Stimulated activated CD8-positive, alpha-beta memory T cell treated with anti-CD3 and anti-CD28 coated beads, Interleukin-12 subunit alpha, Interleukin-12 subunit beta, amount 100 ng/mL, for 4 hours (primary cell): ENCODE measurements around the gene BCAN.
"Not testable (repeated sequence)": the region's sequence is repeated elsewhere in the genome, so short reads cannot be mapped to it uniquely, and the experiment has no call there.

Experiments used
- DNase-seq: peaks from one replicate; pipeline ENCODE4 v3.0.0-alpha.2; 2020; ENCODE audit warnings: low read depth

The BCAN gene

DNA sequence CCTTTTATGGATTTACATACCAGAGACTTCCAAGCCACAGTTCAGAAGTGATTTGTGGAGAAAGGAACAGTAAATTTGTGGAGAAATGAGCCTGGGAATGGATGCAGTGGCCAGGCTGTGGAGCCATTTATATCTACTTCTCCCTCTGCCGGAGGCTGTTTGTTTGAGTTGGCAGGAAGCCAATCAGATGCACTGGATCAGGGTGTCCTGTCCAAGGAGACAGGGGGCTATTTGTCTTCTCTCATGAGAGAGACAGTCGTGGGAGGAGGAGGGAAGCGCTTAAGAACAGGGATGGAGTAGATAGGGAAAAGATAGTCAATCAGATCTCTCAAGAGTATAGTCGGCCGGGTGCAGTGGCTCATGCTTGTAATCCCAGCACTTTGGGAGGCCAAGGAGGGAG lies 25.5 kb upstream of the BCAN start:
- no peak for DNase-seq

GRCh38 chr1:156618853-156619581 lies 22.9 kb upstream of the BCAN start, which contains the start of gene HAPLN2:
HAPLN2 (plus strand) TSS chr1:156619415; CDS start chr1:156623491, 4,076 bp downstream.
- DNase-seq, result no peak

DNA sequence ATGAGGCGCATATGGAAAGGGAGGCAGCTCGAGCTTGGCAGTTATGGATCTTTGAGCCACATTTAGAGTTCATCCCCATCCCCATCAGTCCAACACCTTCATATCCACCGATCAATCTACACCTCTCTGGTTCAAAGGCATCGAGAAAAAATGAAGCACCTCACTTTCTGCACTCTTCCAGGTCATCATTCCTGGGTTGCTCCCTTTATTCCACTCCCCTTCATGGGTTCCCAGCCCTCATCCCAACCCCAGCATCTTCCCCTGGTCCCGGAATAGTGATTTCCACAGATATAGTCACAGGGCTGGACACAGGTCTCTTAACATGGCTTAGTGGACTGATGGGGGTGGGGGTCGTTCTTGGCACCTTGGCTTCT lies 22.3 kb upstream of the BCAN start:
- DNase-seq, result no peak

DNA sequence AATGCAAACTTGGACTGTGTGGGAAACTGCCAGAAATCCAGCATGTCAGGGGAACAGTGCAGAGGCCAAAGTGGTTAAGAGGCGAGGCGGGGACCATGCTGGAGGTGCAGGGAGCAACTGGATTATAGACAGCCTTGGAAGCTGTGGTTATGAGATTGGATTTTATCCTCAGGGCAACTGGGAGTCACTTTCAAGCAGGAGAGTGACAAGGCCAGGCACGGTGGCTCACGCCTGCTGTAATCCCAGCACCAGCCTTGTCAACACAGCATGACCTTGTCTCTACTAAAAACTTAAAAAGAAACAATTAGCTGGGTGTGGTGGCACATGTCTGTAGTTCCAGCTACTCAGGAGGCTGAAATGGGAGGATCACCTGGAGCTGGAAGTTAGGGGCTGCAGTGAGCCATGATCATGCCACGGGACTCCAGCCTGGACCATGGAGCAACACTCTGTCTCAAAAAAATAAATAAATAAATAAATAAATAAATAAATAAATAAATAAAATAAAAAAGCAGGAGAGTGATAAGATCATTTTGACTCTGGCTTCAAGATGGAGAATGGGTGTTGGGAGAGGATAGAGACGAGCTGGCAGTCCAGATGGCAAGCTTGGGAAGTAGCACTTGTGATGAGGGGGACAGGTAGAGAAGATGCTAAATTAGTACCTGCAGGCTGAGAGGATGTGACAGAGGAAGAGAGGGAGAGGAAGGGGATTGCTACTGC lies 19.2 kb upstream of the BCAN start:
- no peak for DNase-seq

- DNase-seq, result peak; percentile 23
Observed at GRCh38 chr1:156623946-156624813, 17.7 kb upstream of the BCAN start.

DNA sequence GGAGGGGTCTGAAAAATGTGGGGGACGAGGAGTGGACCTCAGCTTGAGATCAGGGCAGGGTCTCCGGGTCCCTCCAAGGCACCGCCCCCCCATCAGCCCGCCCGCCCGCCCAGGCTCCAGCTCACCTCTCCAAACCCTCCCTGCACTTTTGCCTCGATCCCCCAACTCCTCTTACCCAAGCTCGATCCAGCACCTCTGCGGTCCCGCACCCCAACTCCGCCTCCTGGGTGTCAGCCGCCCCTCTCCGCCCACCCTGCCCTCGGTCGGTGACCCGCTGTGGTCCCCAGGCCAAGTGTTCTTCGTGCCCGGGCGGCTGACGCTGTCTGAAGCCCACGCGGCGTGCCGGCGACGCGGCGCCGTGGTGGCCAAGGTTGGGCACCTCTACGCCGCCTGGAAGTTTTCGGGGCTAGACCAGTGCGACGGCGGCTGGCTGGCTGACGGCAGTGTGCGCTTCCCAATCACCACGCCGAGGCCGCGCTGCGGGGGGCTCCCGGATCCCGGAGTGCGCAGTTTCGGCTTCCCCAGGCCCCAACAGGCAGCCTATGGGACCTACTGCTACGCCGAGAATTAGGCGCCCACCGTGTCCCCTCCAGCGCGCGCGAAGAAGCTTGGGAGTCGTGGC lies 17.0 kb upstream of the BCAN start:
- DNase-seq, result no peak

DNA sequence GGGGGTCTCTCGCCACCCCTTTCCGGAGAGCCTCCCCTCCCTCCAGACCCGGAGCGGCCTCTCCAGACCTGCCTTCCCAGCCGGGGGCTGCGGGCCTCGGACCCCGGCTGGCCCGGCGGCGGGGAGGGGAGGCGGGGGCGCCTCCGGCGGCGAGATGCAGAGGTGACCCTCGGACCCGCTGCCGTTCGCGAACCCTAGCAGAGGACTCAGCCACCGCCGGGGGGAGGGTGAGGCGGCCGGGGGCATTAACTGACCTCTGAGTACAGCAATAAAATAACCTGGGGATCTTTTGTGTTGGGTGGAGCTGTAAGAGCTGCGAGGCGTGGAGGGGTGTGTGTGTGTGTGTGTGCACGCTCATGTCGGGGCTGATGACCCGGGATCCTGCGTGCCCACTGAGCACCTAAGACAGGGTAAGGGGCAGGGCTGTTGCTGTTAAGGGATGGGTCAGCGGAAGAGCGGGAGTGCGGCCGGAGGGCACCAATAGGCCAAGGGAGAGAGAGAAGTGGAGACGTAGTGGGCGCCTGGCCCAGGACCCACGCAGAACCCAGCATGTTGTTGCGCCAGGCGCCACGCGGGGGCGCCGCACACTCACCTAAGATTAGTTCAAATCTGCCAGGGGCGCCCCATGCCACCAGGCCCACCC lies 16.4 kb upstream of the BCAN start:
- DNase-seq, result peak; percentile 42

DNA sequence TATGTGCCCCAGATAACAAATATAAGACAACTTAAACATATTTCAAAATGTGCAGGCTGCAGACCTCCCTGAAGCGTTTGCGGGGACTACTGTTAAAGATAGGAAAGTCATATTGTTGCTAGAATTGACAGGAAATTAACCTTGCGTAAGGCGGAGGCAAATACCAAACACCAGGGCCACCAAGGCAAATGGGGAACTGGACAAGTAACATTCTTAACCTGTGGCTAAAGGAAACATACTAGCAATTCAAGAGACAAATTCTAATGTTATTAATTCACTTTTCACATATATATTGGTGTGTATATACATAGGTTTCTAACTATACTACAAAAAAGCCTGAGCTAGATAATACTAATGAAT lies 15.9 kb upstream of the BCAN start:
- no peak for DNase-seq

DNA sequence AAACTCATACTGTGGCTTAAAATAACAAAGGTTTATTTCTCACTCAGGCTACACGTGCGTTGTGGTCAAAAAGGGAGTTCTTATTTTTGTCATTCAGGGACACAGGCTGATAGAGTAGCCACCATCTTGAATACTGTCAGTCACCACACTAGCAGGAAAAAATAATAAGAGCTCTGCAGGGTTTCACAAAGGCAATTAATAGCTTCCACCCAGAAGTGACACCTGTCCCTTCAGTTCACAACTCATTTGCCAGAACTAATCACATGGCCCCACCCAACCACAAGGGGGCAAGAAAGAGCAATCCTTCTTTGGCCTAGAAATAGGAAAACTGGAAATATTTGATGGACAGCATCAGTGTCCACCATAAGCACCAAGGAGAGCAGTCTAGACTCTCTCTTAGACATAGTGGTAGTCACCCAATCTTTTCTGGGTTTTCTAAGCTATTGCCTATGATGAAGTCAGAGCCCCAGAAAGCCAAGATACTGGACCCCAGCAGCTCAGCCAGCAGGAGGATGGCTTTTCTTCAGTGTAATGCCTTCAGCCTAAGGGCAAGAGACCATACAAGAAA lies 14.5 kb upstream of the BCAN start:
- no peak for DNase-seq

- DNase-seq, result no peak
Observed at GRCh38 chr1:156629823-156630449, 12.0 kb upstream of the BCAN start.

GRCh38 chr1:156631152-156631551 lies 10.8 kb upstream of the BCAN start:
- not testable (repeated sequence) for DNase-seq

DNA sequence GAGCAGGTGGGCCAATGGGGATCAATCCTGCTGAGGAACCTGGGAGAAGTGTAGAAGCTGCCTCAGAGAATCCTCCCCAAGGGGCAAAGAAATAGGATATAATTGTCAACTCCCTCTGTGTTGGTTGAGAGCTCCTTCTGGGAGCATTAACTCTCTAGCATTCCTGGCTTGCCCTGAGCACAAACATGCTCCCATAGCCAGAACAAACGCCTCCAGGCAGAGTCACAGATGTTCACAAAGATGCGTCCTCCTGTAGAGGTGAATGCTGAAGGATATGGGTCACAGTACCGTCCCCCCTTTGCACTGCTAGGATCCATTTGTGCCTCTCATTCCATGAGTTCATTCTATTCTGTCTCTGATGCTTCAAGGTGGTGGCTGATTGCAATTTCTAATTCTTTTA lies 9.6 kb upstream of the BCAN start:
- DNase-seq, result no peak

- no peak for DNase-seq
Observed at GRCh38 chr1:156638189-156638985, 3.5 kb upstream of the BCAN start.

DNA sequence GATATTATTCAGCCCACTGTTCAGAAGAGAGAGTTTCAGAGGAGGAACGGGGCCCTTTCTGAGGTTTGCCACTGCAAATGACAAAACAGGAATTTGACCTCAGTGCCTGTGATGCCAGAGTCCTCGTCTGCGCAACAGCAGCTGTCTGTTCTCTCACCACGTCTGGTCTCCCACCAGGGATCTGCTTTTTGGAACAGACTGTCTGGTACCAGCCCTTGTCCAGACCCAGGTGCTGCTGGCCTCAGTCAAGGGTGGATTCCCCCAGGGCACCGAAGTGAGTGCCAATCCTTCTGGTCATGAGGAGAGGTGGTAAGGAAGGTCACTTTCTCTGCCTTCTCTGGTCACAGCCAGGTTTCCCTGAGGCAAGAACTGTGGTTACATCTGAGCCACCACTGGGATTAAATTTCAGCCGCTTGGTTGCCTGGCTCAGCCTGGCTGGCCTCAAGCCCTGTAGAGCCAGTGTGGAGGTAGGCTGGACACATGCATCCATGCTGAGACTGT lies 2.3 kb upstream of the BCAN start:
- DNase-seq, result no peak

GRCh38 chr1:156640842-156641706 lies 843 bp upstream of the BCAN start:
- no peak for DNase-seq

GRCh38 chr1:156642265-156643048 lies 540 bp downstream of the BCAN start:
- DNase-seq, result no peak

DNA sequence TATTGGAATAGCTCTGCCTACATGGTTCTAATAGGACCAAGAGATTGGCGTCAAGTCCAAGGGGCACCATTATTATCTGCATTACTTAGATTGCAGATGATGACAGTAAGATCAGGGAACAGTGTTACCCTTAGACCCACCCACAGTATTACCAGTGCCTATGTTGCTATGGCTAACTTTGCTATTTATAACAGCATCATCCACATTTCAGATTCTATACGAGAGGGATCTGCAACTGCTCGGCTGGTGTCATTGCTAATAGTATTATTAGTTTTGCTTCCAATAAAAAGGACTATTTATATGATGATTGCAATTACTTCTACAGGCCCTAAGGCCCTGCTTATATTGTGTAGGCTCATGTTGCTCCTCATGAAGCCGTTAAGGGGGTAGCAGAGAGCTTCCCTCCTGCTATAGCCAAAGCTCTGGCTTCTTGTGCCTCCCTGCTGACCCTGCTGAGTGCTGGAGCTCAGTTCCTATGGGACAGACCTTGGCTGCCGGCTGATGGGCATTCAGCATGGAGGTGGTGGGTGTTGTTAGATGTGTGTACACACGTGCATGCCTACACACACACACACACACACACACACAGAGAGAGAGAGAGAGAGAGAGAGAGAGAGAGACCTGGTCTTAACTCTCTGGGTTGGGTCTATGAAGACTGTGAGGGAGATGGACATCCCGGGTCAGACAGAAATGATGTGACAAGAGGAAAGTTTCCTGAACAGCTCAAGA lies 1.3 kb downstream of the BCAN start:
- DNase-seq, result no peak

DNA sequence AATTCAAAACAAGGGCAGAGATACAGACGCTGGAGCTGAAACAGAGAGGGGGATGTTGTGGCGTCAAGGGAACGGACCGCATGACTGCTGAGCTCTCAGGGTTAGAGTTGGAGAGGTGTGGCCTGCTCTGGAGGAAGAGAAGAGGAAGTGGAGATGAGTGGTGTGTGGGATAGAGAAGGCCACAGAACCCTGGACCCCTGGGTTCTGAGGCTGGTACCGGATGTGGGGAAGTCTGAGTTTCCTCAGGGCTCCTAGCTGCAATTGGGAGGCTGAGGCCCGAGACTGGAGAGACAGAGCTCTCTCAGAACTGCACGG lies 1.8 kb downstream of the BCAN start:
- DNase-seq, result no peak
